GM19193 (cell line): ENCODE data around the gene GAREM1.

Experiments used
- POLR2A ChIP-seq: IDR thresholded peaks from 4 replicates; pipeline ENCODE4 v1.6.1; 2011; ENCODE audit not compliant: insufficient read depth, insufficient read length; ENCODE audit errors: extremely low read depth

GAREM1 gene

DNA sequence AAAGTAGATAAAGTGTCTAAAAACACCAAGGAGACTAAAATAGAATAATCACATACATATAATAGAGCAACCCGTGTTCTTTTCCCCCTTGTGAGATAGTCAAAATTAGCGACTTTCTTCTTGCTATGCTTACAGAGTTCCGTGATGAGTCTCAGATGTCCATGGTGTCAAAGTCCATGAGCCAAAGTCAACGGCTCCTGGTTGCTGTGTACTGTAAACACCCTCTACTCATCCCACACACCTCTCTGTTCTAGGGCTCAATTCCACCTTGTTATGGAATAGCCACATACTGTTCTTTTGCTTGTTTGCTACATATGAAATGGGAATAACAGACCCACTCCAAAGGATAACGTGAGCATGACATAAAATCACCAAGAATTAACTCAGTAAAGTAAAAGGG, 52.5 kb downstream of the GAREM1 start:
- no peak for TF ChIP-seq POLR2A

DNA sequence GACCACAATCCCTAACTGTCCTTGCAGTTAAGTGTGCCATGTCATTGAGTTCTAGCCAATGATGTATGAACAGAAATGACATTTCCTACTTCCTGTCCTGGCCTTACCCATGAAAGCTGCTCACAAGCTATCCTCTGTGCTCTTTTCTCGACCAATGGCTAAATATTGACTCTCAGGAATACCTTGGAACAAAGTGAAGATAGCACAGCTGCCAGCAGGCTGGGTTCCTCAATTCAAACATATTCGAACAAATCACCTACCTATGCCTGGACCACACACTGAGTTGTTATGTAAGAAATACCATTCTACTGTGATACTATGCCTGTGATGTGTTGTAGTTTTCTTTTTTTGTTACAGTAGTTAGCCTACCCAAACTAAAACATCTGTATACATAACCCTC, 65.1 kb downstream of the GAREM1 start:
- no peak for TF ChIP-seq POLR2A

- no peak for TF ChIP-seq POLR2A
Measured at GRCh38 chr18:32401621-32402020, 69.1 kb downstream of the GAREM1 start.

DNA sequence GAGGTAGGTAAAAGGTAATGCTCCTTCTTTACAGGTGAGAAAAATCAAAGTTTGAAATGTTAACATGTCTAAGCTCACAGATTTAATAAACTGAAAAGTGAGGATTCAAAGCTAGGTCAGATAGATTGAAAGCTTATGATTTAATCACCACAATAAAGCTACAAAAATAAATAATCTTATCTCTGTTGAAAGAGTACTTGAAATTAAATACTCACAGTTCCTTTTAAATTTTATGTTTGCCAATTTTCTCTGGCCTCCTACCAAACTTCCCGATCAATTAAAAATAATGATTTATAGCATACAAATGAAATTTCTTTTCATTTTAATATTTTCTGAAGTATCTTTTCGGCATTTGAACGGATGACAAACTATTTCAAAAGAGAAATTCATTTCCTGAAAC, 77.3 kb downstream of the GAREM1 start:
- TF ChIP-seq POLR2A, result no peak

DNA sequence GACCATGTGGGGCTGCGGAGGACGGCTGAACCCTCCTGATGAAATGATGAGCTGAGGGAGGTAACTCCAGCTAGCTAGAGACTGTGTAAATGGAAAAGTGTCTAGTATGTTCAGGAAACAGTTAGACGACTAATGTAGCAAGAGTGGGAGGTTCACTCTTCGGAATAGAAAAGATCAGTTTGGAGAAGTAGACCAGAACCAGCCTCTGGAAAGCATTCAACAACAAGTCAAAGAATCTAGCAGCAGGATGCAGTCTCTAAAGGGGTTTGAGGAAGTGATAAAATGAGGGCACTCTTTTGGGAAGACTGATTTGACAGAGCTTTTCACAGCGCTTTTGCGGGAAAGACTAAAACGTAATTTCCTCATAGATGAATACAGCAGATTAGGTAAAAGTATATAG, 79.6 kb downstream of the GAREM1 start:
- no peak for TF ChIP-seq POLR2A

- TF ChIP-seq POLR2A, result no peak
Measured at GRCh38 chr18:32389858-32390257, 80.8 kb downstream of the GAREM1 start.

DNA sequence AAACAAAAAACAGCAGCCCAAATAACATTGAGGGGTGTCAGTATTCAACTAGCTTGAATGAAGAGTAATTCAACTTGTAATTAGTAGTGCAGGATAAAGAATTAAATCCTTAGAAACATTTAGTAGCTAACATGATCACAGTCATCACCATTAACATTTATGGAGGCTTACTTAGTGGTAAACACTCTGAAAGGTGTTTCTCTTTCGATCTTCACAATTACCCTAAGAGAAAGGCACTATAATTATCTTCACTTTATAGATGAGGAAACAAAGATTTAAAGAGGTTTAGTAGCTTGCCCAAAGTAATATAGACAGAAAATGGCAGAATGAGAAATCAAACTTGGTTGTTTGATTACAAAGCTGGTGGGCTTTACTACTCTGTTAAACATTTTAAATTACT, 81.5 kb downstream of the GAREM1 start:
- no peak for TF ChIP-seq POLR2A

DNA sequence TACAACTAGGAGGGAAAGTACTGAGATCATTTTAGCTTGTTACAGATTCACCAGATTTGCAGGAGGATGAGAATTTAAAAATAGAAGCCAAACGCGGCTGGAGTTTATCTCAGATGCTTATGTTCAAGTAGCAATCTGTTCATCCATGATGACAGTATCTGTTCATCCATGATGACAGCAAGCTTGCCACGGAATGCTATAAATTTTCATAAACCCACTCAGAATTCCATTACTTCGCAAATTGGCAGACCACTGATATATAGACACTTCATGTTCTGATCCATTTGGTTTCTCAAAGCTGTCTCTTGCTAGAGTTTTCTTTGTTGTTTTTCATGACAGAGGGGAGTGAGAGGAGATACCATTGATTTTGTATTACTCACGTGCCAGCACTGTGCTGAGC, 84.2 kb downstream of the GAREM1 start:
- no peak for TF ChIP-seq POLR2A

GRCh38 chr18:32383050-32383819, 87.4 kb downstream of the GAREM1 start:
- no peak for TF ChIP-seq POLR2A

DNA sequence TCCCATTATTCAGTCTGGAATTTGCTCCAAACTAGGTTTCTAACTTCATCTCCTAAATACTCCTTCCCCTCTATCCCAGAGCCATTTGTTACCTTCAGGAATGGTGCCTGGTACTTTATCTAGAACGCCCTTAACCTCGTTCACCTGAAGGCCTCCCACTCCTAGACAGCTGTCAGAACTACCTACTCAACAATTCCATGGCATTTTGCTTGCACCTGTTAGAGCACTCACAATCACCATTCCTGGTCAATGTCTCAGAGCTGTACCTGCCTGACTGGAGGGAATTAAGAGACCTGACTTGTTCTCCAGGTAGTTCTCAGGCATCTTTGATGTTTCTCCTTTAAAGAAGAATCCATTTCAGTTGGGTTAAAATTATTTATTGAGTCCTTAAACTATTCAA, 88.9 kb downstream of the GAREM1 start:
- TF ChIP-seq POLR2A, result no peak

GRCh38 chr18:32380559-32380958, 90.1 kb downstream of the GAREM1 start:
- TF ChIP-seq POLR2A, result no peak

DNA sequence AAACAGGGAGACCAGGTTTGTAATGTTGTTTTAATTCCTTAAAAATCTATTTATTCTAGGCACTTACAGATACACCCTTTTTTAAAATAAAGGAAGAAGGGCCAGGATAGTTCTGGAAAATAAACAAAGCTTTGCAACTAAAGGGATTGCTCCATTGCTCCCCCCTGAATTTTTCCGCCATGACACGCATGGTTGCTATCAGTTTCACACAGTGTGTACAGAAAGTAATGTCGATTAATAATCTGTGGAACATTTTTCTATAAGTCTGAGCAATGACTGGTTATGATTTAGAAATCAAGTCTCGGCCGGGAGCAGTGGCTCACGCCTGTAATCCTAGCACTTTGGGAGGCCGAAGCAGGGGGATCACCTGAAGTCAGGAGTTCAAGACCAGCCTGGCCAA, 90.8 kb downstream of the GAREM1 start:
- TF ChIP-seq POLR2A, result no peak

DNA sequence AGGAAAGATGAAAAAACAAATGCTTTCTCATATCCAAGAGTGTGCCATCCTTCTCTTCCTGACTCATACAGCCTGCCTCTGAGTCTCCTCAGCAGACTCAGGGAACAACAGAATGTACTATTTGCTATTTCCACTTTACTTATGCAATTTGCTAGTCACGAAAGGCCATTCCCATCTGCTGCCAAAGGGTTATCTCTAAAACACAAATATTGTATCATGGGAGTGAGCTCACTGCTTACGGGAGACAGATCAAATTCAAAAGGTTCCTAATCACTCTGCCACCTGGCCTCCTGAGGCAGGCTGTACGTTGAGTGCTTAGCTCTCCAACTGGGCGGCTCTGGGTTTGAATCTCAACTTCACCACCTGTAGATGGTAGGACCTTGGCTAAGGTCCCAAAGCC, 92.0 kb downstream of the GAREM1 start:
- TF ChIP-seq POLR2A, result no peak

GRCh38 chr18:32373995-32374394, 96.7 kb downstream of the GAREM1 start:
- no peak for TF ChIP-seq POLR2A

DNA sequence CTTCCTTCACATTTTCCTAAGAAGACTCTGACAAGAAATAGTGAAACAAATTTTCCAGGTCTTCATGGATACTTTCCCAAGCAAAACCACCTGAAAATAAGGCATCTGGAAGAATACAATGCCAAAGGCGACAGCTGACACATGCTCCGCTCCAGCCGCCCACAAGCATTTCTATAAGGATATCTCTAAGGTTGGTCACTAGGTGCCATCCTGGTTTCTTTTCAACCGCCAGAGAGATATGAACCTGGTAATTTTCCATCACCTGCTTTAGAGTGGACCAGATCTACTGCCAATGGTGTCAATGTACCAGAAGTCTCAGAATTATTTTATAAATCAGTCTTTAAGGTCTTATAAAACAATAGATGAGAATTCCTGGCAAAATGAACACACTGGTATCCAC, 97.2 kb downstream of the GAREM1 start:
- no peak for TF ChIP-seq POLR2A

DNA sequence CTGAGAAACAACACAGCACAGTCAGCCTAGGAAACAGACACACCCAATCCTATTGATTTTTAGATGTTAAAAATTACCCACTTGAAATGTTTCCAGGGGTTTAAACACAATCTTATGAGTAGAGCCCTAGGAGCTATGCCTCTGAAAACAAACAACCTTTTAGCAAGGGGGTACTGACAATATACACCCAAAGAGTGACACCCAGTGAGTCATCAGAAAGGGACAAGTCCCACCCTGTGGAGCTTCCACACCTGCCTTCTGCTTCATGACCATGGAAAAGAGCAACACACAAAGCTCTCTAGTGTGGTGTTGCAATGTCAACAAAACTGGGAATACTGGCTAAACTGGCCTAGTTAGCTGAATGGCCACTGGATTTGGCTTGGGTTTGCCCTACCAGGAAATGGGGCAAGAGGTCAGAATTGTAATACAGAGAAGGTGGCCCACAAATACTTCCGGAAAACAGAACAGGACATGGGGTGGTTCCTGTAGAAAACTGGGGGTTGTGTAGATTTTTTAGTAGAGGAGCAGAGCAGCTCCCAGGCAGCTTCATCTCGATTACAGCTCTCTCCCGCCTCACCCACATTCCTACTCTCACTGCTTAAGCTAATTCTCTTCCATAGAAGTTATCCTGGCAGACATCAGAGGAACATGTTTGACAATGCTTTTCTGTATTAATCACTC, 98.2 kb downstream of the GAREM1 start:
- no peak for TF ChIP-seq POLR2A
